A549 (cell line): ENCODE measurements around the gene PDE3A. TPM values are rescaled to one million over a fixed set of nuclear protein-coding genes. Genes with fewer than 3 reads are reported as not detected.

Experiments
- ATAC-seq, 2 experiments: fragments of 200-7000 bp in 1 of 2; fragments of >200 bp in 1 of 2; cut with Nextera tagmentation in 1 of 2; cut with Tn5 transposase in 1 of 2; 3 replicates each; pipeline versions ENCODE4 v1.8.0 to v1.9.1; 2018 to 2020; ENCODE audit warnings: mild to moderate bottlenecking in 1 of 2, moderate library complexity in 1 of 2
- CTCF ChIA-PET: fragments of 300-600 bp; sonication (Branson Sonifier 250); formaldehyde crosslinking; extraction: SDS; loops from one replicate; lab custom pipeline; 2021; ENCODE audit warnings: antibody characterized with exemption, inconsistent platforms; lab: Yijun Ruan, JAX
- POLR2A ChIA-PET: fragments of 350-600 bp; formaldehyde crosslinking; extraction: SDS; loops from one replicate; lab custom pipeline; 2021; ENCODE audit warnings: antibody characterized with exemption, inconsistent platforms; lab: Yijun Ruan, JAX
- DNase-seq, 2 experiments: peaks; one replicate each; pipeline versions ENCODE4 v3.0.0 to v3.0.0-alpha.2; 2011 to 2016; ENCODE audit warnings: low read depth in 1 of 2, low spot score in 1 of 2
- FAIRE-seq: peaks from 2 replicates; lab custom pipeline; 2011; peaks lifted over from hg19 to GRCh38; lab: Jason Lieb, UNC
- H3K27ac ChIP-seq, 2 experiments: fragments of >200 bp; sonication (Bioruptor Twin); formaldehyde crosslinking; 3 replicates each; pipeline ENCODE4 v1.5.1; 2016 to 2017
- H3K4me1 ChIP-seq: fragments of >200 bp; sonication (Bioruptor Twin); formaldehyde crosslinking; 3 replicates; pipeline ENCODE4 v1.6.1; 2016
- H3K4me2 ChIP-seq: fragments of >200 bp; sonication (Bioruptor Twin); formaldehyde crosslinking; 3 replicates; pipeline ENCODE4 v1.6.1; 2016
- H3K4me3 ChIP-seq: fragments of >200 bp; sonication (Bioruptor Twin); formaldehyde crosslinking; 3 replicates; pipeline ENCODE4 v1.5.1; 2016
- H3K9me3 ChIP-seq: fragments of >200 bp; sonication (Bioruptor Twin); formaldehyde crosslinking; 3 replicates; pipeline ENCODE4 v1.6.1; 2016
- CBX8 ChIP-seq: fragments of 200-600 bp; sonication (generic); IDR thresholded peaks from 2 replicates; pipeline ENCODE4 v1.6.1; 2016
- CHD4 ChIP-seq: fragments of 200-600 bp; sonication (generic); IDR thresholded peaks from 2 replicates; pipeline ENCODE4 v1.6.1; 2016; ENCODE audit warnings: antibody characterized with exemption, mild to moderate bottlenecking, borderline replicate concordance
- EHF ChIP-seq: fragments of 250-450 bp; sonication (Bioruptor Pico); IDR thresholded peaks from 2 replicates; pipeline ENCODE4 v1.5.0; 2020; ENCODE audit warnings: mild to moderate bottlenecking
- EHMT2 ChIP-seq: fragments of 200-600 bp; sonication (generic); IDR thresholded peaks from 2 replicates; pipeline ENCODE4 v1.6.1; 2016; ENCODE audit warnings: antibody characterized with exemption, low read depth, mild to moderate bottlenecking, moderate library complexity
- EP300 ChIP-seq, 2 experiments: fragments of >200 bp; sonication (Bioruptor Twin); formaldehyde crosslinking; IDR thresholded peaks; 2 replicates in 1 of 2; 3 replicates in 1 of 2; pipeline ENCODE4 v1.6.1; 2016 to 2017
- ESRRA ChIP-seq: fragments of 150-350 bp; IDR thresholded peaks from 2 replicates; pipeline ENCODE4 v1.6.1; 2014; ENCODE audit warnings: mild to moderate bottlenecking, low read length, borderline replicate concordance
- FOXS1 ChIP-seq: fragments of 250-450 bp; sonication (Bioruptor Pico); IDR thresholded peaks from 2 replicates; pipeline ENCODE4 v1.5.0; 2020; ENCODE audit warnings: mild to moderate bottlenecking, moderate library complexity
- HDAC2 ChIP-seq: fragments of 200-600 bp; sonication (generic); IDR thresholded peaks from 2 replicates; pipeline ENCODE4 v1.6.1; 2016
- HOXB13 ChIP-seq: fragments of 250-450 bp; sonication (Bioruptor Pico); IDR thresholded peaks from 2 replicates; pipeline ENCODE4 v1.5.0; 2020; ENCODE audit warnings: low read depth, mild to moderate bottlenecking, moderate library complexity
- KDM1A ChIP-seq: fragments of 200-600 bp; sonication (generic); IDR thresholded peaks from 2 replicates; pipeline ENCODE4 v1.6.1; 2016; ENCODE audit warnings: low read depth, mild to moderate bottlenecking
- MAZ ChIP-seq: fragments of 150-350 bp; IDR thresholded peaks from 2 replicates; pipeline ENCODE4 v1.6.1; 2014; ENCODE audit warnings: antibody characterized with exemption, low read depth, low read length, borderline replicate concordance
- POLR2A ChIP-seq: IDR thresholded peaks from 2 replicates; pipeline ENCODE4 v1.6.1; 2012; ENCODE audit warnings: mild to moderate bottlenecking, low read length
- RAD21 ChIP-seq, 2 experiments: fragments of >200 bp in 1 of 2; sonication (Bioruptor Twin) in 1 of 2; formaldehyde crosslinking in 1 of 2; IDR thresholded peaks in 1 of 2; conservative IDR thresholded peaks in 1 of 2; 2 replicates in 1 of 2; 3 replicates in 1 of 2; pipeline ENCODE4 v1.6.1; 2012 to 2018; ENCODE audit warnings: inconsistent platforms in 1 of 2
- RCOR1 ChIP-seq: fragments of 150-350 bp; IDR thresholded peaks from 2 replicates; pipeline ENCODE4 v1.6.1; 2014; ENCODE audit warnings: antibody characterized with exemption, low read length, low read depth
- RFX5 ChIP-seq: fragments of 450-650 bp; IDR thresholded peaks from 2 replicates; pipeline ENCODE4 v1.7.1; 2014; ENCODE audit warnings: antibody characterized with exemption, mild to moderate bottlenecking, moderate library complexity
- RNF2 ChIP-seq: fragments of 200-600 bp; sonication (generic); IDR thresholded peaks from 2 replicates; pipeline ENCODE4 v1.6.1; 2016; ENCODE audit warnings: low read depth, mild to moderate bottlenecking, antibody characterized with exemption, moderate library complexity, borderline replicate concordance
- TFCP2L1 ChIP-seq: fragments of 250-450 bp; sonication (Bioruptor Pico); IDR thresholded peaks from 2 replicates; pipeline ENCODE4 v1.5.0; 2021; ENCODE audit warnings: mild to moderate bottlenecking
- TP53 ChIP-seq: fragments of 250-450 bp; sonication (Bioruptor Pico); IDR thresholded peaks from 2 replicates; pipeline ENCODE4 v1.5.0; 2021; ENCODE audit warnings: mild to moderate bottlenecking, moderate library complexity
- ZFP36 ChIP-seq: fragments of 450-650 bp; IDR thresholded peaks from 2 replicates; pipeline ENCODE4 v1.6.1; 2014; ENCODE audit warnings: borderline replicate concordance; ENCODE audit not compliant: partially characterized antibody
- ZSCAN20 ChIP-seq: fragments of 250-450 bp; sonication (Bioruptor Pico); IDR thresholded peaks from 2 replicates; pipeline ENCODE4 v1.8.0; 2022; ENCODE audit warnings: mild to moderate bottlenecking, moderate library complexity
- WGBS: methylation state at CpG from one replicate; pipeline ENCODE4 v1.1.6; 2017; ENCODE audit errors: missing lambda C conversion rate; 5-methylcytosine and 5-hydroxymethylcytosine counted together
- polyA plus RNA-seq, 4 experiments: library from polyadenylated mRNA; depleted of rRNA in 3 of 4; stranded (reverse); fragments of >200 nt; fragmentation: RNase III in 1 of 4; extraction: RNeasy Plus Mini Kit Qiagen cat#74134 plus additional on column Dnase treatment in 1 of 4; gene quantifications; 2 replicates in 3 of 4; 3 replicates in 1 of 4; pipeline ENCODE4 v1.2.3, GENCODE V29; 2011 to 2017
- TF ChIP-seq, protein P1 (sequence below): fragments of 450-650 bp; IDR thresholded peaks from 2 replicates; pipeline ENCODE4 v1.6.1; 2014; ENCODE audit warnings: antibody characterized with exemption
- TF ChIP-seq, protein P2 (sequence below): fragments of 200-600 bp; sonication (generic); IDR thresholded peaks from 2 replicates; pipeline ENCODE4 v1.6.1; 2016; ENCODE audit warnings: antibody characterized with exemption, mild to moderate bottlenecking, moderate library complexity
- TF ChIP-seq, protein P3 (sequence below): fragments of >200 bp; sonication (Bioruptor Twin); formaldehyde crosslinking; IDR thresholded peaks from 3 replicates; pipeline ENCODE4 v1.5.1; 2016
- TF ChIP-seq, protein P4 (sequence below): IDR thresholded peaks from 2 replicates; pipeline ENCODE4 v1.6.1; 2012
- TF ChIP-seq, protein P5 (sequence below): fragments of >200 bp; sonication (Bioruptor Twin); formaldehyde crosslinking; IDR thresholded peaks from 3 replicates; pipeline ENCODE4 v1.6.1; 2016
- TF ChIP-seq, protein P6 (sequence below): IDR thresholded peaks from 2 replicates; pipeline ENCODE4 v1.6.1; 2012

PDE3A gene
- polyA plus RNA-seq, 2 of the 4 experiments (the other 2 are of a cell fraction), result 7.6 to 12.7 TPM

DNA sequence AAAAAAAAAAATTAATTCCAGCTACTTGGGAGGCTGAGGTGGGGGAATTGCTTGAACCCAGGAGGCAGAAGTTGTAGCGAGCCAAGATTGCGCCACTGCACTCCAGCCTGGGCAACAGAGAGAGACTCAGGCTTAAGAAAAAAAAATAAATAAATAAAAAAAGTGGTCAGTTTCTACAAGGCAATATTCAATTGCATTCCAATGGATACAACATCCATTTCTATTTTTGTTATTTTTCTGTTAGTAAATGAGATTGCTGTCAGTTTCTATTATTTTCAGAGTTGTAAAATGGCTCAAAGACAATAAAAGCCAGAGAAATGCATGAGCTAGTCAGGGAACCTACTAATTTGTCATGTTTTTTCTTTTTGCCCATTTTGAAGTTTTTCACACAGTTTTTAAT lies 119.2 kb downstream of the PDE3A start:
- ATAC-seq (no peak), FAIRE-seq (no peak), DNase-seq (no peak)
- peaks cover 85% of the 10 kb centered on the region for H3K4me1 ChIP-seq
- 90% methylated on average over 2 of the region's 2 CpGs for WGBS
- peaks cover 4% of the 10 kb centered on the region; the same call in 1 of the 3 replicates for H3K9me3 ChIP-seq
- CTCF ChIA-PET, result interaction anchor here (1.0 kb wide), 1 partner anchor 14 kb away, joined by 3 read pairs; no protein-coding TSS in a partner anchor
- no peak overlapping the region for H3K4me3 ChIP-seq
- TF ChIP-seq ESRRA (no peak), RCOR1 (no peak), TP53 (CRISPR knock-in tag) (no peak), ZFP36 (no peak), CBX8 (no peak), EHMT2 (no peak), TFCP2L1 (CRISPR knock-in tag) (no peak), KDM1A (no peak)
- TF ChIP-seq, protein P1, sequence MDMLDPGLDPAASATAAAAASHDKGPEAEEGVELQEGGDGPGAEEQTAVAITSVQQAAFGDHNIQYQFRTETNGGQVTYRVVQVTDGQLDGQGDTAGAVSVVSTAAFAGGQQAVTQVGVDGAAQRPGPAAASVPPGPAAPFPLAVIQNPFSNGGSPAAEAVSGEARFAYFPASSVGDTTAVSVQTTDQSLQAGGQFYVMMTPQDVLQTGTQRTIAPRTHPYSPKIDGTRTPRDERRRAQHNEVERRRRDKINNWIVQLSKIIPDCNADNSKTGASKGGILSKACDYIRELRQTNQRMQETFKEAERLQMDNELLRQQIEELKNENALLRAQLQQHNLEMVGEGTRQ, result no peak
- TF ChIP-seq, protein P2, sequence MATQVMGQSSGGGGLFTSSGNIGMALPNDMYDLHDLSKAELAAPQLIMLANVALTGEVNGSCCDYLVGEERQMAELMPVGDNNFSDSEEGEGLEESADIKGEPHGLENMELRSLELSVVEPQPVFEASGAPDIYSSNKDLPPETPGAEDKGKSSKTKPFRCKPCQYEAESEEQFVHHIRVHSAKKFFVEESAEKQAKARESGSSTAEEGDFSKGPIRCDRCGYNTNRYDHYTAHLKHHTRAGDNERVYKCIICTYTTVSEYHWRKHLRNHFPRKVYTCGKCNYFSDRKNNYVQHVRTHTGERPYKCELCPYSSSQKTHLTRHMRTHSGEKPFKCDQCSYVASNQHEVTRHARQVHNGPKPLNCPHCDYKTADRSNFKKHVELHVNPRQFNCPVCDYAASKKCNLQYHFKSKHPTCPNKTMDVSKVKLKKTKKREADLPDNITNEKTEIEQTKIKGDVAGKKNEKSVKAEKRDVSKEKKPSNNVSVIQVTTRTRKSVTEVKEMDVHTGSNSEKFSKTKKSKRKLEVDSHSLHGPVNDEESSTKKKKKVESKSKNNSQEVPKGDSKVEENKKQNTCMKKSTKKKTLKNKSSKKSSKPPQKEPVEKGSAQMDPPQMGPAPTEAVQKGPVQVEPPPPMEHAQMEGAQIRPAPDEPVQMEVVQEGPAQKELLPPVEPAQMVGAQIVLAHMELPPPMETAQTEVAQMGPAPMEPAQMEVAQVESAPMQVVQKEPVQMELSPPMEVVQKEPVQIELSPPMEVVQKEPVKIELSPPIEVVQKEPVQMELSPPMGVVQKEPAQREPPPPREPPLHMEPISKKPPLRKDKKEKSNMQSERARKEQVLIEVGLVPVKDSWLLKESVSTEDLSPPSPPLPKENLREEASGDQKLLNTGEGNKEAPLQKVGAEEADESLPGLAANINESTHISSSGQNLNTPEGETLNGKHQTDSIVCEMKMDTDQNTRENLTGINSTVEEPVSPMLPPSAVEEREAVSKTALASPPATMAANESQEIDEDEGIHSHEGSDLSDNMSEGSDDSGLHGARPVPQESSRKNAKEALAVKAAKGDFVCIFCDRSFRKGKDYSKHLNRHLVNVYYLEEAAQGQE, result no peak
- TF ChIP-seq, protein P3, sequence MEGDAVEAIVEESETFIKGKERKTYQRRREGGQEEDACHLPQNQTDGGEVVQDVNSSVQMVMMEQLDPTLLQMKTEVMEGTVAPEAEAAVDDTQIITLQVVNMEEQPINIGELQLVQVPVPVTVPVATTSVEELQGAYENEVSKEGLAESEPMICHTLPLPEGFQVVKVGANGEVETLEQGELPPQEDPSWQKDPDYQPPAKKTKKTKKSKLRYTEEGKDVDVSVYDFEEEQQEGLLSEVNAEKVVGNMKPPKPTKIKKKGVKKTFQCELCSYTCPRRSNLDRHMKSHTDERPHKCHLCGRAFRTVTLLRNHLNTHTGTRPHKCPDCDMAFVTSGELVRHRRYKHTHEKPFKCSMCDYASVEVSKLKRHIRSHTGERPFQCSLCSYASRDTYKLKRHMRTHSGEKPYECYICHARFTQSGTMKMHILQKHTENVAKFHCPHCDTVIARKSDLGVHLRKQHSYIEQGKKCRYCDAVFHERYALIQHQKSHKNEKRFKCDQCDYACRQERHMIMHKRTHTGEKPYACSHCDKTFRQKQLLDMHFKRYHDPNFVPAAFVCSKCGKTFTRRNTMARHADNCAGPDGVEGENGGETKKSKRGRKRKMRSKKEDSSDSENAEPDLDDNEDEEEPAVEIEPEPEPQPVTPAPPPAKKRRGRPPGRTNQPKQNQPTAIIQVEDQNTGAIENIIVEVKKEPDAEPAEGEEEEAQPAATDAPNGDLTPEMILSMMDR, result no peak
- H3K4me2 ChIP-seq, result no peak overlapping the region
- POLR2A ChIA-PET, result no interaction called here
- H3K27ac ChIP-seq, result peak overlapping the region; percentile 74 to 80

DNA sequence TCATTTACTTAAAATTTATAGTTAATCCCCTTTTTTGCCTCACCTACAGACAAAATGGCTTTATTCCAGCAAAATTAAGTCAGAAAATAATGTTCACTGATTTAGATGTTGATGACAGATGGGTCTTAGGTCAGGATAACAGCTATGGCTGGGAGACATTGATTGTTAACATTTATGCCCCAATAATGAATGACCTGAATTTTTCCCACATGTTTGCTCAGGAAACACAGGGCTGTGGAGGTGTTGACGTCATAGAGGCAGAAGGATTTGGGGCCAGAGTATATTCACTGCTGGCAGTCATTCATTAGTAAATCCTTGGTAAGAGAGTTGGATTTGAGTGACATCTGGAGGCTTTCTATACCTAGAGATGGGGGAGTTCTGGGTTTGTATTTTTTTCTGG lies 121.3 kb downstream of the PDE3A start:
- ATAC-seq, result peak; percentile 48 to 66; a peak in 5 of 6 replicates
- Histone ChIP-seq H3K4me1 (peaks cover 88% of the 10 kb centered on the region), H3K27ac (peak overlapping the region; percentile 80 to 90), H3K4me2 (peak overlapping the region; percentile 50), H3K9me3 (peaks cover 4% of the 10 kb centered on the region; the same call in 1 of the 3 replicates), H3K4me3 (no peak overlapping the region)
- peak in 1 of 2 experiments; percentile 91 for DNase-seq
- ChIA-PET POLR2A (no interaction called here), CTCF (interaction anchor here (0.9 kb wide), 1 partner anchor 11 kb away, joined by 3 read pairs; no protein-coding TSS in a partner anchor)
- 20% methylated on average over 1 of the region's 1 CpG for WGBS
- FAIRE-seq, result no peak
- TF ChIP-seq, protein P4, sequence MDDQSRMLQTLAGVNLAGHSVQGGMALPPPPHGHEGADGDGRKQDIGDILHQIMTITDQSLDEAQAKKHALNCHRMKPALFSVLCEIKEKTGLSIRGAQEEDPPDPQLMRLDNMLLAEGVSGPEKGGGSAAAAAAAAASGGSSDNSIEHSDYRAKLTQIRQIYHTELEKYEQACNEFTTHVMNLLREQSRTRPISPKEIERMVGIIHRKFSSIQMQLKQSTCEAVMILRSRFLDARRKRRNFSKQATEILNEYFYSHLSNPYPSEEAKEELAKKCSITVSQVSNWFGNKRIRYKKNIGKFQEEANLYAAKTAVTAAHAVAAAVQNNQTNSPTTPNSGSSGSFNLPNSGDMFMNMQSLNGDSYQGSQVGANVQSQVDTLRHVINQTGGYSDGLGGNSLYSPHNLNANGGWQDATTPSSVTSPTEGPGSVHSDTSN, result peak; percentile 70
- TF ChIP-seq HOXB13 (CRISPR knock-in tag), result no peak
- no peak for TF ChIP-seq POLR2A
- no peak for TF ChIP-seq RFX5
- TF ChIP-seq, protein P5, sequence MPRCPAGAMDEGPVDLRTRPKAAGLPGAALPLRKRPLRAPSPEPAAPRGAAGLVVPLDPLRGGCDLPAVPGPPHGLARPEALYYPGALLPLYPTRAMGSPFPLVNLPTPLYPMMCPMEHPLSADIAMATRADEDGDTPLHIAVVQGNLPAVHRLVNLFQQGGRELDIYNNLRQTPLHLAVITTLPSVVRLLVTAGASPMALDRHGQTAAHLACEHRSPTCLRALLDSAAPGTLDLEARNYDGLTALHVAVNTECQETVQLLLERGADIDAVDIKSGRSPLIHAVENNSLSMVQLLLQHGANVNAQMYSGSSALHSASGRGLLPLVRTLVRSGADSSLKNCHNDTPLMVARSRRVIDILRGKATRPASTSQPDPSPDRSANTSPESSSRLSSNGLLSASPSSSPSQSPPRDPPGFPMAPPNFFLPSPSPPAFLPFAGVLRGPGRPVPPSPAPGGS, result peak; percentile 64; the same call in 1 of the 3 replicates
- peak; percentile 41 to 59; a peak in 4 of 5 replicates for TF ChIP-seq RAD21 (conservative IDR thresholded peaks at IDR 0.05 in 1 of 2, IDR thresholded peaks at IDR 0.05 in 1 of 2)
- TF ChIP-seq RNF2, result no peak
- peak; percentile 79 to 89 for TF ChIP-seq EP300 (IDR thresholded peaks at IDR 0.05)
- TF ChIP-seq, protein P6, sequence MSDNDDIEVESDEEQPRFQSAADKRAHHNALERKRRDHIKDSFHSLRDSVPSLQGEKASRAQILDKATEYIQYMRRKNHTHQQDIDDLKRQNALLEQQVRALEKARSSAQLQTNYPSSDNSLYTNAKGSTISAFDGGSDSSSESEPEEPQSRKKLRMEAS, result peak; percentile 42
- no peak for TF ChIP-seq EHMT2
- no peak for TF ChIP-seq ZSCAN20
- TF ChIP-seq EHF, result no peak
- TF ChIP-seq, protein P3, result no peak
- TF ChIP-seq CHD4, result no peak
- no peak for TF ChIP-seq KDM1A
- TF ChIP-seq FOXS1 (CRISPR knock-in tag), result no peak
- no peak for TF ChIP-seq HDAC2
- no peak for TF ChIP-seq MAZ
